HepG2 (cell line): ENCODE data around the gene CCDC175. TPM values are rescaled to one million over a fixed set of nuclear protein-coding genes. Genes with fewer than 3 reads are reported as not detected.

Experiments
- ATF2 ChIP-seq: sonication (generic); formaldehyde crosslinking; IDR thresholded peaks from 2 replicates; pipeline ENCODE4 v1.4.0; 2020; ENCODE audit warnings: missing genetic modification reagents
- ATF6 ChIP-seq: sonication (generic); formaldehyde crosslinking; conservative IDR thresholded peaks from 2 replicates; pipeline ENCODE4 v1.4.0; 2020; ENCODE audit warnings: missing genetic modification reagents
- CENPX ChIP-seq: sonication (generic); formaldehyde crosslinking; IDR thresholded peaks from 2 replicates; pipeline ENCODE4 v1.9.0; 2021; ENCODE audit warnings: mild to moderate bottlenecking, missing genetic modification reagents, moderate library complexity
- FOXK1 ChIP-seq: sonication (generic); formaldehyde crosslinking; IDR thresholded peaks from 2 replicates; pipeline ENCODE4 v1.4.0; 2020; ENCODE audit warnings: low read depth, missing genetic modification reagents, borderline replicate concordance
- IKZF1 ChIP-seq: fragments of 450-650 bp; IDR thresholded peaks from 2 replicates; pipeline ENCODE4 v1.7.1; 2016
- KLF6 ChIP-seq: IDR thresholded peaks from 2 replicates; pipeline ENCODE4 v1.8.0; 2016; ENCODE audit warnings: missing biosample characterization, missing genetic modification reagents
- KMT2A ChIP-seq: sonication (generic); formaldehyde crosslinking; IDR thresholded peaks from 2 replicates; pipeline ENCODE4 v1.4.0; 2020; ENCODE audit warnings: missing genetic modification reagents
- MTA1 ChIP-seq: sonication (generic); formaldehyde crosslinking; IDR thresholded peaks from 2 replicates; pipeline ENCODE4 v1.4.0; 2020; ENCODE audit warnings: missing genetic modification reagents, mild to moderate bottlenecking, borderline replicate concordance
- NFKBIZ ChIP-seq: IDR thresholded peaks from 2 replicates; pipeline ENCODE4 v1.6.1; 2018; ENCODE audit warnings: missing genetic modification reagents, missing compliant biosample characterization
- PHF20 ChIP-seq: sonication (generic); formaldehyde crosslinking; IDR thresholded peaks from 2 replicates; pipeline ENCODE4 v1.5.0; 2020; ENCODE audit warnings: mild to moderate bottlenecking, missing genetic modification reagents
- POGZ ChIP-seq: sonication (generic); formaldehyde crosslinking; IDR thresholded peaks from 2 replicates; pipeline ENCODE4 v1.4.0; 2020; ENCODE audit warnings: mild to moderate bottlenecking, missing genetic modification reagents
- POLR2AphosphoS5 ChIP-seq: IDR thresholded peaks from 2 replicates; pipeline ENCODE4 v1.6.1; 2012; ENCODE audit warnings: low read depth, low read length
- SIX1 ChIP-seq: sonication (generic); formaldehyde crosslinking; IDR thresholded peaks from 2 replicates; pipeline ENCODE4 v1.4.0; 2020; ENCODE audit warnings: missing genetic modification reagents, borderline replicate concordance
- SMARCE1 ChIP-seq: fragments of 450-650 bp; IDR thresholded peaks from 2 replicates; pipeline ENCODE4 v1.6.1; 2017; ENCODE audit warnings: borderline replicate concordance
- SRY ChIP-seq: sonication (generic); formaldehyde crosslinking; IDR thresholded peaks from 2 replicates; pipeline ENCODE4 v1.8.0; 2022; ENCODE audit warnings: mild to moderate bottlenecking, missing genetic modification reagents
- SYNCRIP ChIP-seq: fragments of 200-400 bp; formaldehyde crosslinking; IDR thresholded peaks from 2 replicates; pipeline ENCODE4 v1.6.1; 2018; ENCODE audit warnings: mild to moderate bottlenecking, low read depth, low read length; ENCODE audit not compliant: insufficient read depth
- ZBTB14 ChIP-seq: sonication (generic); formaldehyde crosslinking; IDR thresholded peaks from 2 replicates; pipeline ENCODE4 v1.4.0; 2020; ENCODE audit warnings: missing genetic modification reagents
- ZBTB25 ChIP-seq: IDR thresholded peaks from 2 replicates; pipeline ENCODE4 v1.6.1; 2018; ENCODE audit warnings: missing genetic modification reagents
- ZNF263 ChIP-seq: sonication (generic); formaldehyde crosslinking; IDR thresholded peaks from 2 replicates; pipeline ENCODE4 v1.4.0; 2020; ENCODE audit warnings: missing genetic modification reagents
- ZNF34 ChIP-seq: sonication (generic); formaldehyde crosslinking; IDR thresholded peaks from 2 replicates; pipeline ENCODE4 v1.4.0; 2020; ENCODE audit warnings: mild to moderate bottlenecking, missing genetic modification reagents, borderline replicate concordance
- ZNF549 ChIP-seq: sonication (generic); formaldehyde crosslinking; IDR thresholded peaks from 2 replicates; pipeline ENCODE4 v1.5.0; 2020; ENCODE audit warnings: missing genetic modification reagents
- ZNF678 ChIP-seq: sonication (generic); formaldehyde crosslinking; IDR thresholded peaks from 2 replicates; pipeline ENCODE4 v1.4.0; 2020; ENCODE audit warnings: mild to moderate bottlenecking, missing genetic modification reagents
- ZNF792 ChIP-seq: IDR thresholded peaks from 2 replicates; pipeline ENCODE4 v1.6.1; 2016
- ZSCAN12 ChIP-seq: sonication (generic); formaldehyde crosslinking; IDR thresholded peaks from 2 replicates; pipeline ENCODE4 v1.9.0; 2021; ENCODE audit warnings: mild to moderate bottlenecking, missing genetic modification reagents
- ZSCAN22 ChIP-seq: sonication (generic); formaldehyde crosslinking; IDR thresholded peaks from 2 replicates; pipeline ENCODE4 v1.4.0; 2020; ENCODE audit warnings: mild to moderate bottlenecking, missing genetic modification reagents
- polyA plus RNA-seq, 8 experiments: library from polyadenylated mRNA; depleted of rRNA in 3 of 8; stranded (reverse) in 7 of 8; unstranded in 1 of 8; fragments of >200 nt; fragmentation: Illumina TruSeq in 4 of 8; extraction: Trizol in 4 of 8; gene quantifications; 2 replicates each; pipeline versions ENCODE4 v1.2.1 to v1.2.3, GENCODE V29; 2011 to 2016; ENCODE audit warnings: low read depth in 4 of 8, missing spikeins in 1 of 8, mixed read lengths in 1 of 8; ENCODE audit not compliant: insufficient read depth in 1 of 8
- total RNA-seq, 5 experiments: library from RNA; depleted of rRNA; stranded (reverse); fragments of >200 nt; fragmentation: Illumina TruSeq; extraction: Trizol; gene quantifications; 2 replicates each; pipeline ENCODE4 v1.2.3, GENCODE V29; 2016; ENCODE audit warnings: low read depth in 1 of 5

CCDC175 gene
- total and polyA plus RNA-seq, 2 of the 13 experiments (the other 11 are each of a cell fraction or from before 2014, with no cell fraction given) = not detected

GRCh38 chr14:59483819-59484638 is 92.6 kb downstream of the CCDC175 start, which contains the start of the genes JKAMP and L3HYPDH (continued):
- peak; percentile 53 for TF ChIP-seq ZBTB14 (CRISPR knock-in tag)
- TF ChIP-seq KMT2A = no peak; the same call in 1 of the 2 replicates
- no peak for TF ChIP-seq IKZF1
- peak; percentile 3; the same call in 1 of the 2 replicates for TF ChIP-seq SIX1 (CRISPR knock-in tag)
- TF ChIP-seq NFKBIZ = no peak
- TF ChIP-seq ZNF678 (CRISPR knock-in tag) = peak; percentile 97; the same call in 1 of the 2 replicates
- peak; percentile 81 for TF ChIP-seq POGZ (CRISPR knock-in tag)
- peak; percentile 63 for TF ChIP-seq ZBTB25 (CRISPR knock-in tag)
- TF ChIP-seq ZNF549 (CRISPR knock-in tag) = 0 out of 2 replicates have a peak, but pooled peaks have one; percentile 67
- TF ChIP-seq ZSCAN22 = 0 out of 2 replicates have a peak, but pooled peaks have one; percentile 45
- no peak for TF ChIP-seq SYNCRIP
- TF ChIP-seq ATF6 (CRISPR knock-in tag) = no peak; the same call in 1 of the 2 replicates
- TF ChIP-seq FOXK1 (CRISPR knock-in tag) = no peak
- TF ChIP-seq MTA1 = peak; percentile 89; the same call in 1 of the 2 replicates
- TF ChIP-seq PHF20 = peak; percentile 69; the same call in 1 of the 2 replicates
- peak; percentile 90 for TF ChIP-seq KLF6 (CRISPR knock-in tag)
- no peak for TF ChIP-seq SMARCE1
- peak; percentile 95 for TF ChIP-seq SRY (CRISPR knock-in tag)
- no peak for TF ChIP-seq ZNF34
- peak; percentile 84 for TF ChIP-seq ZNF792 (CRISPR knock-in tag)
- peak; percentile 87 for TF ChIP-seq POLR2AphosphoS5
- TF ChIP-seq ZSCAN12 (CRISPR knock-in tag) = 0 out of 2 replicates have a peak, but pooled peaks have one; percentile 71
- peak; percentile 80 for TF ChIP-seq ZNF263 (CRISPR knock-in tag)
- TF ChIP-seq ATF2 = no peak; the same call in 1 of the 2 replicates
- TF ChIP-seq CENPX (CRISPR knock-in tag) = no peak
